SK-N-SH treated with all-trans-retinoic acid at 6 μM for 48 hours (cell line): ENCODE results near the gene PNMA6A.
"Not testable (repeated sequence)": the region's sequence is repeated elsewhere in the genome, so short reads cannot be mapped to it uniquely, and the experiment has no call there.

Experiments used
- CSDC2 ChIP-seq: fragments of 250-450 bp; sonication (Bioruptor Pico); IDR thresholded peaks from 2 replicates; pipeline ENCODE4 v1.5.0; 2020; ENCODE audit warnings: mild to moderate bottlenecking, moderate library complexity
- ISL1 ChIP-seq: fragments of 250-450 bp; sonication (Bioruptor Pico); IDR thresholded peaks from 2 replicates; pipeline ENCODE4 v2.1.2; 2022; ENCODE audit warnings: mild to moderate bottlenecking, moderate library complexity
- OSR1 ChIP-seq: fragments of 250-450 bp; sonication (Bioruptor Pico); IDR thresholded peaks from 2 replicates; pipeline ENCODE4 v1.8.0; 2022; ENCODE audit warnings: moderate library complexity, mild to moderate bottlenecking, inconsistent platforms
- TCF4 ChIP-seq: fragments of 250-450 bp; sonication (Bioruptor Pico); IDR thresholded peaks from 2 replicates; pipeline ENCODE4 v1.8.0; 2021; ENCODE audit warnings: mild to moderate bottlenecking, moderate library complexity, borderline replicate concordance
- TOX ChIP-seq: fragments of 250-450 bp; sonication (Bioruptor Pico); IDR thresholded peaks from 2 replicates; pipeline ENCODE4 v1.8.0; 2021; ENCODE audit warnings: mild to moderate bottlenecking, moderate library complexity, borderline replicate concordance
- ZFP3 ChIP-seq: fragments of 250-450 bp; sonication (Bioruptor Pico); IDR thresholded peaks from 2 replicates; pipeline ENCODE4 v1.5.0; 2020; ENCODE audit warnings: mild to moderate bottlenecking, moderate library complexity
- ZNF8 ChIP-seq: fragments of 450-650 bp; formaldehyde crosslinking; IDR thresholded peaks from 2 replicates; pipeline ENCODE4 v1.5.0; 2020; ENCODE audit warnings: mild to moderate bottlenecking, moderate library complexity
- TF ChIP-seq, protein P1 (sequence below): fragments of 250-450 bp; sonication (Bioruptor Pico); IDR thresholded peaks from 2 replicates; pipeline ENCODE4 v1.5.1; 2021; ENCODE audit warnings: mild to moderate bottlenecking, moderate library complexity
- TF ChIP-seq, protein P2 (sequence below): fragments of 250-450 bp; sonication (Bioruptor Pico); IDR thresholded peaks from 2 replicates; pipeline ENCODE4 v1.8.0; 2020; ENCODE audit warnings: mild to moderate bottlenecking, moderate library complexity, borderline replicate concordance
- TF ChIP-seq, protein P3 (sequence below): fragments of 250-450 bp; sonication (Bioruptor Pico); IDR thresholded peaks from 2 replicates; pipeline ENCODE4 v1.8.0; 2021; ENCODE audit warnings: low read depth, mild to moderate bottlenecking, moderate library complexity, borderline replicate concordance

DNA sequence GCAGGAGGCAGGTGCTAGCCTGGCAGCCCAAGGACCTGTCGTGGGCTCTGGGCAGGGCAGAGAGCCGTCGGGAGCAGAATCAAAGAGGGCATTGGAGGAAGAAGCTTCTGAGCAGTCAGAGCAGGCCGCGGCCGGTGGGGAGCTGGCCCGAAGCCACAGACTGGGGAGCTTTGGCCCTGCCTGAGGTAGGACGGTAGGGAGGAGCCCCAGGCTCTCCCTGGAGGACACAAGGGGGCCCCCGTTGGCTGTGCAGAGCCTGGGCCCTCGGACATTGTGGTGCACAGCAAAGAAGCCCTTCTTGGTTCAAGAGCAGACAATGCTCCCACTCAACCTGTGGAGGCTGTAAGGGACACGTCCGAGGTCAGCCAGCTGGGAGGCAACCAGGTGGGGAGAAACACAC lies 5.9 kb upstream of the PNMA6A start:
- TF ChIP-seq, protein P1, sequence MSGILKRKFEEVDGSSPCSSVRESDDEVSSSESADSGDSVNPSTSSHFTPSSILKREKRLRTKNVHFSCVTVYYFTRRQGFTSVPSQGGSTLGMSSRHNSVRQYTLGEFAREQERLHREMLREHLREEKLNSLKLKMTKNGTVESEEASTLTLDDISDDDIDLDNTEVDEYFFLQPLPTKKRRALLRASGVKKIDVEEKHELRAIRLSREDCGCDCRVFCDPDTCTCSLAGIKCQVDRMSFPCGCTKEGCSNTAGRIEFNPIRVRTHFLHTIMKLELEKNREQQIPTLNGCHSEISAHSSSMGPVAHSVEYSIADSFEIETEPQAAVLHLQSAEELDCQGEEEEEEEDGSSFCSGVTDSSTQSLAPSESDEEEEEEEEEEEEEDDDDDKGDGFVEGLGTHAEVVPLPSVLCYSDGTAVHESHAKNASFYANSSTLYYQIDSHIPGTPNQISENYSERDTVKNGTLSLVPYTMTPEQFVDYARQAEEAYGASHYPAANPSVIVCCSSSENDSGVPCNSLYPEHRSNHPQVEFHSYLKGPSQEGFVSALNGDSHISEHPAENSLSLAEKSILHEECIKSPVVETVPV (CRISPR knock-in tag) = not testable (repeated sequence)
- TF ChIP-seq ZFP3; CSDC2 (CRISPR knock-in tag); OSR1 (CRISPR knock-in tag); TCF4; ISL1 (CRISPR knock-in tag); TOX (CRISPR knock-in tag); ZNF8 (CRISPR knock-in tag): not testable (repeated sequence)
- TF ChIP-seq, protein P2, sequence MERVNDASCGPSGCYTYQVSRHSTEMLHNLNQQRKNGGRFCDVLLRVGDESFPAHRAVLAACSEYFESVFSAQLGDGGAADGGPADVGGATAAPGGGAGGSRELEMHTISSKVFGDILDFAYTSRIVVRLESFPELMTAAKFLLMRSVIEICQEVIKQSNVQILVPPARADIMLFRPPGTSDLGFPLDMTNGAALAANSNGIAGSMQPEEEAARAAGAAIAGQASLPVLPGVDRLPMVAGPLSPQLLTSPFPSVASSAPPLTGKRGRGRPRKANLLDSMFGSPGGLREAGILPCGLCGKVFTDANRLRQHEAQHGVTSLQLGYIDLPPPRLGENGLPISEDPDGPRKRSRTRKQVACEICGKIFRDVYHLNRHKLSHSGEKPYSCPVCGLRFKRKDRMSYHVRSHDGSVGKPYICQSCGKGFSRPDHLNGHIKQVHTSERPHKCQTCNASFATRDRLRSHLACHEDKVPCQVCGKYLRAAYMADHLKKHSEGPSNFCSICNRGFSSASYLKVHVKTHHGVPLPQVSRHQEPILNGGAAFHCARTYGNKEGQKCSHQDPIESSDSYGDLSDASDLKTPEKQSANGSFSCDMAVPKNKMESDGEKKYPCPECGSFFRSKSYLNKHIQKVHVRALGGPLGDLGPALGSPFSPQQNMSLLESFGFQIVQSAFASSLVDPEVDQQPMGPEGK (CRISPR knock-in tag) = not testable (repeated sequence)
- TF ChIP-seq, protein P3, sequence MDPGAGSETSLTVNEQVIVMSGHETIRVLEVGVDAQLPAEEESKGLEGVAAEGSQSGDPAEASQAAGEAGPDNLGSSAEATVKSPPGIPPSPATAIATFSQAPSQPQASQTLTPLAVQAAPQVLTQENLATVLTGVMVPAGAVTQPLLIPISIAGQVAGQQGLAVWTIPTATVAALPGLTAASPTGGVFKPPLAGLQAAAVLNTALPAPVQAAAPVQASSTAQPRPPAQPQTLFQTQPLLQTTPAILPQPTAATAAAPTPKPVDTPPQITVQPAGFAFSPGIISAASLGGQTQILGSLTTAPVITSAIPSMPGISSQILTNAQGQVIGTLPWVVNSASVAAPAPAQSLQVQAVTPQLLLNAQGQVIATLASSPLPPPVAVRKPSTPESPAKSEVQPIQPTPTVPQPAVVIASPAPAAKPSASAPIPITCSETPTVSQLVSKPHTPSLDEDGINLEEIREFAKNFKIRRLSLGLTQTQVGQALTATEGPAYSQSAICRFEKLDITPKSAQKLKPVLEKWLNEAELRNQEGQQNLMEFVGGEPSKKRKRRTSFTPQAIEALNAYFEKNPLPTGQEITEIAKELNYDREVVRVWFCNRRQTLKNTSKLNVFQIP (CRISPR knock-in tag) = not testable (repeated sequence)
